Activated CD4-positive, alpha-beta T cell treated with anti-CD3 and anti-CD28 coated beads, Interleukin-2, amount 10 ng/mL, durations not matched to agents 7 days and 5 days (primary cell): ENCODE measurements around the gene LPP. TPM values are rescaled to one million over a fixed set of nuclear protein-coding genes. Genes with fewer than 3 reads are reported as not detected.

Experiments
- CTCF ChIA-PET: fragments of 350-600 bp; sonication (Branson Sonifier 250); formaldehyde crosslinking; loops from one replicate; lab custom pipeline; 2021; ENCODE audit warnings: antibody characterized with exemption; lab: Charles Lee
- POLR2A ChIA-PET: fragments of 350-600 bp; sonication (Branson Sonifier 250); formaldehyde crosslinking; loops from one replicate; lab custom pipeline; 2021; ENCODE audit warnings: antibody characterized with exemption; lab: Charles Lee
- DNase-seq: peaks from one replicate; pipeline ENCODE4 v3.0.0-alpha.2; 2020
- H3K27ac Mint-ChIP-seq: one replicate; pipeline ENCODE4 v1.8.0; 2021; ENCODE audit warnings: mild to moderate bottlenecking, moderate library complexity, mixed read lengths
- H3K27me3 Mint-ChIP-seq: one replicate; pipeline ENCODE4 v1.8.0; 2021; ENCODE audit warnings: mixed read lengths
- H3K36me3 Mint-ChIP-seq: one replicate; pipeline ENCODE4 v1.8.0; 2021; ENCODE audit warnings: low read depth, mixed read lengths
- H3K4me1 Mint-ChIP-seq: one replicate; pipeline ENCODE4 v1.8.0; 2021; ENCODE audit warnings: mixed read lengths
- H3K4me3 Mint-ChIP-seq: one replicate; pipeline ENCODE4 v1.8.0; 2021; ENCODE audit warnings: mild to moderate bottlenecking, moderate library complexity, mixed read lengths
- H3K9me3 Mint-ChIP-seq: one replicate; pipeline ENCODE4 v1.8.0; 2021; ENCODE audit warnings: mixed read lengths
- total RNA-seq, 2 experiments: library from RNA; stranded (reverse); gene quantifications; one replicate each; pipeline ENCODE4 v1.2.3, GENCODE V29; 2021

Gene LPP
- total RNA-seq, 2 experiments from 2014 or later = 63.6 to 70.3 TPM

- peaks cover 36% of the 10 kb centered on the region for H3K4me1 Mint-ChIP-seq
- H3K36me3 Mint-ChIP-seq = peaks cover 20% of the 10 kb centered on the region
- POLR2A ChIA-PET = no interaction called here
- no peaks in the 10 kb centered on the region for H3K27me3 Mint-ChIP-seq
- H3K9me3 Mint-ChIP-seq = no peaks in the 10 kb centered on the region
- CTCF ChIA-PET = interaction anchor here (0.5 to 2.2 kb wide), 6 partner anchors 9 to 1339 kb away, joined by 3 to 6 read pairs (median 4); no protein-coding TSS in a partner anchor
- no peak overlapping the region for H3K4me3 Mint-ChIP-seq
- no peak for DNase-seq
- H3K27ac Mint-ChIP-seq = no peak overlapping the region
Measured at GRCh38 chr3:188296761-188297612, 143.0 kb downstream of the LPP start.

DNA sequence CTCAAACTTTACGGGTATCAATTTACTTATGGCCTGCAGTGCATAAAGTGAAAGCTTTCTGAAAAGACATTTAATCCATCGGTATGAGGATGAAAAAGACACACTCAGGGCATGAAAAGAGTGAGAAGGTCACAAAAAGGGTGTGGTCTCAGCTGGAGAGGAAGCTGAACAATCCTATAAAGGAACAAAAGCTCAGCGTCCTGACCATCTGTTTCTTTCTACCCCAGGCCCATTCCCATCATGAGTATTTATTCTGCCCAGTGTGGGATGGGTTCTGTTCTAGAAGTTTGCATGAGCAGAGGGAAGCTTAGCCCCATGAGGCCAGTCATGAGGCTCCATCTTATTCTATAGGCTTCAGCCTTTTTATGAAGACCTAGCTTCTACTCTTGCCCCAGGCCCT is 144.6 kb downstream of the LPP start:
- H3K27me3 Mint-ChIP-seq = peaks cover 6% of the 10 kb centered on the region
- ChIA-PET CTCF (interaction anchor here (0.8 to 1.6 kb wide), 14 partner anchors 9 to 559 kb away, joined by 3 to 8 read pairs (median 3); no protein-coding TSS in a partner anchor), POLR2A (interaction anchor here (0.7 kb wide), 1 partner anchor 658 kb away, joined by 3 read pairs; no protein-coding TSS in a partner anchor)
- no peaks in the 10 kb centered on the region for H3K9me3 Mint-ChIP-seq
- peaks cover 17% of the 10 kb centered on the region for H3K36me3 Mint-ChIP-seq
- peak overlapping the region; percentile 79 for H3K27ac Mint-ChIP-seq
- peaks cover 35% of the 10 kb centered on the region for H3K4me1 Mint-ChIP-seq
- H3K4me3 Mint-ChIP-seq = no peak overlapping the region
- no peak for DNase-seq

GRCh38 chr3:188299068-188299467 is 145.1 kb downstream of the LPP start:
- Mint-ChIP-seq H3K4me3 (no peak overlapping the region), H3K27ac (peak overlapping the region; percentile 79), H3K27me3 (peaks cover 6% of the 10 kb centered on the region), H3K36me3 (peaks cover 16% of the 10 kb centered on the region), H3K4me1 (peaks cover 34% of the 10 kb centered on the region), H3K9me3 (no peaks in the 10 kb centered on the region)
- ChIA-PET POLR2A (interaction anchor here (0.7 kb wide), 1 partner anchor 24 kb away, joined by 3 read pairs; no protein-coding TSS in a partner anchor), CTCF (interaction anchor here (0.8 to 1.6 kb wide), 11 partner anchors 8 to 559 kb away, joined by 3 to 8 read pairs (median 3); no protein-coding TSS in a partner anchor)
- DNase-seq = no peak

DNA sequence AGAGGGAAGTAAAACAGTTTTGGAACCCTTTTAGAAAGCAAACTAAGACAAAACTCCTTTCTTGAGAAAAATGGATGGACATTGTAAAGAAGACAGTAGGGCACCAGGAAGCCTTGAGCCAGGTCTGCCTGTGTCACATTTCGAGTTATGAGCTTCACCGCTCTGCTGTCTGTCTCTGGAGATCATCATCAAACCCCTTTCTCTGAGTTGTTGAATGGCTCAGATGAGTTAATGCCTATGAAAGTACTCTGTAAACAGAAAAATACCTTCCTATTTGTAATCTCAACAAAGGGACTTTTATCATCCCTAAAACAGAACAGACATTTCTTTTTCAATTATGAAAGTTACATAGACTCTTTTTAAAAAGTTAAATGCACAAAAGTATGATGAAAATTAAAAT is 145.8 kb downstream of the LPP start:
- no peak overlapping the region for H3K4me3 Mint-ChIP-seq
- DNase-seq = no peak
- no peak overlapping the region for H3K27ac Mint-ChIP-seq
- H3K4me1 Mint-ChIP-seq = peaks cover 33% of the 10 kb centered on the region
- peaks cover 6% of the 10 kb centered on the region for H3K27me3 Mint-ChIP-seq
- peaks cover 17% of the 10 kb centered on the region for H3K36me3 Mint-ChIP-seq
- H3K9me3 Mint-ChIP-seq = no peaks in the 10 kb centered on the region
- POLR2A ChIA-PET = interaction anchor here (0.7 kb wide), 1 partner anchor 23 kb away, joined by 3 read pairs; no protein-coding TSS in a partner anchor
- CTCF ChIA-PET = interaction anchor here (0.7 to 1.6 kb wide), 8 partner anchors 13 to 560 kb away, joined by 3 to 8 read pairs (median 4); no protein-coding TSS in a partner anchor

GRCh38 chr3:188301147-188301546 is 147.2 kb downstream of the LPP start:
- peaks cover 6% of the 10 kb centered on the region for H3K27me3 Mint-ChIP-seq
- no peak overlapping the region for H3K4me3 Mint-ChIP-seq
- ChIA-PET POLR2A (no interaction called here), CTCF (no interaction called here)
- H3K36me3 Mint-ChIP-seq = peaks cover 21% of the 10 kb centered on the region
- peaks cover 30% of the 10 kb centered on the region for H3K4me1 Mint-ChIP-seq
- no peak overlapping the region for H3K27ac Mint-ChIP-seq
- H3K9me3 Mint-ChIP-seq = no peaks in the 10 kb centered on the region
- DNase-seq = no peak

DNA sequence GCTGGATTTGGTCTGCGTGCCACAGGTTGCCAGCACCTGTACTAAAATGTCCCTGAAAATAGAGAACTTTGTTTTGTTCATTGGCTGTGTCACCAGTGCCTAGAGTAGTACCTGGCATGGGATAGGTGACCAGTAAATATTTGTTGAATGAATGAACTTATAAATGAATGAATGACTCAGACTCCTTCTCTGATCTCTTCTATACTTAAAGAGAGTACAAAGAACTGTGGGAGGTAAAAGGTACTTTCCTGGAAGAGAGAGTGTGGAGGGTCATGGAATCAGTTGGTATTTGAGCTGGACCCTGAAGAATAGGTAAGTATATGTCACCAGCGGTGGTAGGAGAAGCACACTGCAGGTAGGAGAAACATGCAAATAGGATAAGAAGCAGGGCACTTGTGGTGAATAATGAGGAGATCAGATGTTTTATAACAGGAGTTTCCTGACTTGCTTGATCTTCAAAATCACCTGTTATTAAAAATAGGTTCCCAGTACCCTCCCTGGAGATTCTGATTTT is 149.4 kb downstream of the LPP start:
- Mint-ChIP-seq H3K9me3 (no peaks in the 10 kb centered on the region), H3K4me1 (peaks cover 19% of the 10 kb centered on the region), H3K27me3 (peaks cover 6% of the 10 kb centered on the region), H3K27ac (no peak overlapping the region), H3K4me3 (no peak overlapping the region), H3K36me3 (peaks cover 24% of the 10 kb centered on the region)
- CTCF ChIA-PET = interaction anchor here (0.6 to 1.8 kb wide), 4 partner anchors 10 to 562 kb away, joined by 3 to 4 read pairs (median 4); no protein-coding TSS in a partner anchor
- DNase-seq = no peak
- POLR2A ChIA-PET = interaction anchor here (0.5 kb wide), 1 partner anchor 132 kb away, joined by 6 read pairs; no protein-coding TSS in a partner anchor

GRCh38 chr3:188303823-188304222 is 149.9 kb downstream of the LPP start:
- no peaks in the 10 kb centered on the region for H3K9me3 Mint-ChIP-seq
- no peak overlapping the region for H3K27ac Mint-ChIP-seq
- no peak overlapping the region for H3K4me3 Mint-ChIP-seq
- ChIA-PET CTCF (interaction anchor here (0.6 to 1.6 kb wide), 5 partner anchors 19 to 564 kb away, joined by 3 to 4 read pairs (median 3); no protein-coding TSS in a partner anchor), POLR2A (no interaction called here)
- peaks cover 6% of the 10 kb centered on the region for H3K27me3 Mint-ChIP-seq
- H3K4me1 Mint-ChIP-seq = peaks cover 16% of the 10 kb centered on the region
- H3K36me3 Mint-ChIP-seq = peaks cover 24% of the 10 kb centered on the region
- DNase-seq = no peak

- Mint-ChIP-seq H3K9me3 (no peaks in the 10 kb centered on the region), H3K36me3 (peaks cover 24% of the 10 kb centered on the region), H3K4me1 (peaks cover 14% of the 10 kb centered on the region), H3K4me3 (no peak overlapping the region), H3K27me3 (peaks cover 7% of the 10 kb centered on the region), H3K27ac (no peak overlapping the region)
- POLR2A ChIA-PET = no interaction called here
- DNase-seq = no peak
- CTCF ChIA-PET = interaction anchor here (0.5 to 1.6 kb wide), 4 partner anchors 20 to 565 kb away, joined by 3 to 4 read pairs (median 4); no protein-coding TSS in a partner anchor
Measured at GRCh38 chr3:188304501-188304900, 150.5 kb downstream of the LPP start.

DNA sequence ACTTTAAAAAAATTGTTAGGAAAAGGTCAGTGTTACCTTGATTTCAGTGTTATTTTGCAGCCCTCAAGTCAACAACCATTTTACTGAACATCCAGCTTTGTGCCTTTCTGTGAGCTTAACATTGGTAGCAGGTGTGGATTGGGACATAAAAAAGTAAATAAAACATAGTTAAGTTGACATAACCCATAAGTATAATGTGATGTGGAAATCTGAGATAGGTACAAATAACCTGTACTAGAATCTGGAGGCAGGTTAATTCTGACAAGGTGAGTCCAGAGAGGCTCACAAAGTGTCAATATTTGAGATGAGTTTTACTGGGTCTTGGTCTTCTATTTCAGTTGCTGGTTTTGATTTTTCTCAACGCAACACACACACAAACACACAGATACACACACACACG is 151.3 kb downstream of the LPP start:
- POLR2A ChIA-PET = no interaction called here
- no peak for DNase-seq
- H3K27me3 Mint-ChIP-seq = peaks cover 7% of the 10 kb centered on the region
- no peak overlapping the region for H3K4me3 Mint-ChIP-seq
- H3K36me3 Mint-ChIP-seq = peaks cover 26% of the 10 kb centered on the region
- H3K4me1 Mint-ChIP-seq = peaks cover 18% of the 10 kb centered on the region
- H3K9me3 Mint-ChIP-seq = no peaks in the 10 kb centered on the region
- no peak overlapping the region for H3K27ac Mint-ChIP-seq
- CTCF ChIA-PET = interaction anchor here (0.5 to 1.6 kb wide), 2 partner anchors 297 to 565 kb away, joined by 4 read pairs; no protein-coding TSS in a partner anchor

DNA sequence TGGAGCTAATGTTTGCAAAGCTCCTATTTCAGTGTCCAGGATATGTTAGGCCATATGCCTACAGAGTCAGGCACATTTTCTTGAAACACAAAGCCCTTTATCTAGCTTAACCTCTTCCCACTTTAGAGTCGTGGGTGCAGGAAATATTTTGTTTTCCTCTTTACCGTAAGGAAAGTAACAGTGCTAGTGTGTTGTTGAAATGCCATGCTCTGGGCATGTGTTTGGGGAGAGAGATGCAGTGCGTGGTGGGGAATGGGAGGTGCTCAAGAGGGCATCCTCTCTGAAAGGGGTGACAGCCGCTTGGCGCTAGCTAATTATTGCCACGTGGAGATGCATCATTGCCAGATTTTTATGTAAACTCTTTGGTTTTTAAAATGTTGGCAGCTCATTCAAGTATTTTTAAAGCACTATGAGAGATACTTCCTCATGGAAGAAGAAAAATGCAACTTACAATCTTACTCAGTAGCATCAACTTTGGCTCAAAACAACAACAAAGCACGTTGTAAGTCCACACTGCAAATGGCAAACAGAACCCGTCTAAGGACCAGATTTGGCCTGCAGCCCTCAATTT is 152.6 kb downstream of the LPP start:
- peaks cover 24% of the 10 kb centered on the region for H3K4me1 Mint-ChIP-seq
- ChIA-PET CTCF (interaction anchor here (1.2 to 2.0 kb wide), 3 partner anchors 8 to 566 kb away, joined by 5 to 6 read pairs (median 5); no protein-coding TSS in a partner anchor), POLR2A (interaction anchor here (0.5 kb wide), 1 partner anchor 27 kb away, joined by 3 read pairs; no protein-coding TSS in a partner anchor)
- H3K27me3 Mint-ChIP-seq = peaks cover 7% of the 10 kb centered on the region
- H3K9me3 Mint-ChIP-seq = no peaks in the 10 kb centered on the region
- peaks cover 29% of the 10 kb centered on the region for H3K36me3 Mint-ChIP-seq
- no peak overlapping the region for H3K4me3 Mint-ChIP-seq
- H3K27ac Mint-ChIP-seq = no peak overlapping the region
- DNase-seq = no peak

DNA sequence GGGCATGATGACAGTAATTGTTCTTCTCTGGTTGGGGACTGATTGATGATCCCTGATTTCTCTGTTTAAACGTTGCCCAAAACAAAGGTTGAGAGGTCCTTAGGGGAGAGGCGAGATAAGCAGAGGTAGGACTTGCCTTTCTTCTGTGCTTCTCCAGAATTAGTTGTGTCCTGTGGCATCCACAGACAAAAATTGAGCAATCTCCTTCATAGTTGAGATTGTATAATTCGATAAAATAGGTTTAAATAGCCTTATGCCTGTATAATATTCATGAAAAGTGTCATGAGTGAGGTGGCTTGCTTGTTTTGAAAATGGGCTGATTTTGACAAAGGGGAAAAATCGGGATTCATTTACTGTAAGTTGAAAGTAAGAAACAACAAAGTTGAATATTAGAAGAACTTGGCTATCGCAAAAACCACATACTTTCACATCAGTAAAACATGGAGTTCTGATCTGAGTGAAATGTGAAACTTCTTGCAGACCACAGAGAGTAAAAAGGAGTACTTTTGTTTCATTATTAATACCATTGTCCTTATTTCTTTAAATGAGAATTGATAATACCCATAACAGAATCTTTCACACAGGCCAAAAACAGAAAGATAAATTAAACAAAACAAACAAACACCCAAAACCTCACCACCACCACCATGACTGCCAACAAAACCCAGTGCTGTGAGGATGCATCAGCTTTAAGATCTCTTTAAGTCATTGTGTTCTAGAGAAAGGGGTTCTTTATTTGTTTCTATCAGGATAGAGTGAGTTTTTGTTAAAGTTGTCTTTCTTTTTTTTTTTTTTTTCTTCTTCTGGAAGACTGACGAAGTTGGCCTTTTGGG is 155.7 kb downstream of the LPP start:
- POLR2A ChIA-PET = no interaction called here
- peak; percentile 29 for DNase-seq
- Mint-ChIP-seq H3K36me3 (peaks cover 28% of the 10 kb centered on the region), H3K4me1 (peaks cover 21% of the 10 kb centered on the region), H3K27ac (peak overlapping the region; percentile 79), H3K4me3 (peak overlapping the region; percentile 33), H3K9me3 (no peaks in the 10 kb centered on the region), H3K27me3 (peaks cover 1% of the 10 kb centered on the region)
- CTCF ChIA-PET = interaction anchor here (0.6 to 0.7 kb wide), 4 partner anchors 12 to 1413 kb away, joined by 3 to 6 read pairs (median 4); no protein-coding TSS in a partner anchor
